ENCODE results near the gene BHMT.

- no peak for TF ChIP-seq CTCF (conservative IDR thresholded peaks at IDR 0.05)
- TF ChIP-seq EZH2 (IDR thresholded peaks at IDR 0.05; ENCODE audit: low read depth): no peak
Observed at GRCh38 chr5:79143684-79144379, 32.2 kb downstream of the BHMT start.
